HL-60 (cell line): Measurements from ENCODE around the gene ZNF598.

Source experiments
- CTCF ChIP-seq: IDR thresholded peaks from one replicate; pipeline ENCODE4 v1.5.1; 2011; ENCODE audit warnings: low read length, control low read depth, inconsistent platforms; ENCODE audit not compliant: insufficient read depth
- GABPA ChIP-seq: IDR thresholded peaks from 2 replicates; pipeline ENCODE4 v1.6.1; 2012; ENCODE audit warnings: low read depth
- POLR2AphosphoS5 ChIP-seq: IDR thresholded peaks from 2 replicates; pipeline ENCODE4 v1.6.1; 2012; ENCODE audit warnings: low read depth
- REST ChIP-seq: IDR thresholded peaks from 2 replicates; pipeline ENCODE4 v1.6.1; 2012; ENCODE audit warnings: low read depth; ENCODE audit not compliant: insufficient replicate concordance

GRCh38 chr16:1991588-1991947 is 18.1 kb downstream of the ZNF598 start:
- TF ChIP-seq CTCF = no peak
- TF ChIP-seq REST = no peak
- no peak for TF ChIP-seq POLR2AphosphoS5
- no peak for TF ChIP-seq GABPA
